DMS53 (cell line): ENCODE results near the gene ERC1.
"Not testable (repeated sequence)": the region's sequence is repeated elsewhere in the genome, so short reads cannot be mapped to it uniquely, and the experiment has no call there.

Experiments
- DNase-seq: peaks from one replicate; lab custom pipeline; 2025; lab: John Stamatoyannopoulos, UW

Gene ERC1

DNA sequence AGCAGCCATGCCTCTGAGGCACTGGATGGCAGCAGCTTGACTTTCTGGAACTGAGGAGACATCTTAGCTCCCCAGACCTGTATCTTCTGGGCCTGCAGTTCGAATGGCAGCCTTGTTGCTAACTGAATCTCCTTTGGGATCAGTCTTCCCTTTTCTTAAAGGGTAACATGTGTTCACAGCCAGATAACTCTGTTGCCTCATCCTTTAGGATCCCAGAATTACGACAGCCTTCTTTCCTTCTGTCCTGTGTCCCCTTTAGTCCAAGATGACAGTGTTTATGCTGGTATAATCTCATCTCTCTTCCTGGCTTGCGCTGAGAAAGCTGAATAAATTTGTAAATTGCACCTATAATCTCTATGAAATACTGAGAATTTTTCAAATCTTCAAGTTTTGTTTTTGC, 9.1 kb upstream of the ERC1 start:
- no peak for DNase-seq

DNA sequence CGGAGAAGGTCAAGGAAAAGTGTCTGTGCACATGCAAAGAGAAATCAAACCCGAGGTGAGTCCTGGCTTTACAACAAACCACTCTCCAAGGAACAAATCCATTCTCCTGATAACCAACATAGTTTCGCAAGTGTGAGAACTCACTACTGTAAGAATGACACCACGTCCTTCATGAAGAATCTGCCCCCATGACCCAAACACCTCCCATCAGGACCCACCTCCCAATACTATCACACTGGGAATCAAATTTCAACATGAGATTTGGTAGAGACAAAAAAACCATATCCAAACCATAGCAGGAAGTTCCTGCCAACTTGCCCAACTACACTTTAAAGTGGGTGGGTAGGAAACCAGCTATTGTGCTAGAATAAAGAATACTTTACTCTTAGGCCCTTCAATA, 2.4 kb upstream of the ERC1 start:
- DNase-seq: no peak

DNA sequence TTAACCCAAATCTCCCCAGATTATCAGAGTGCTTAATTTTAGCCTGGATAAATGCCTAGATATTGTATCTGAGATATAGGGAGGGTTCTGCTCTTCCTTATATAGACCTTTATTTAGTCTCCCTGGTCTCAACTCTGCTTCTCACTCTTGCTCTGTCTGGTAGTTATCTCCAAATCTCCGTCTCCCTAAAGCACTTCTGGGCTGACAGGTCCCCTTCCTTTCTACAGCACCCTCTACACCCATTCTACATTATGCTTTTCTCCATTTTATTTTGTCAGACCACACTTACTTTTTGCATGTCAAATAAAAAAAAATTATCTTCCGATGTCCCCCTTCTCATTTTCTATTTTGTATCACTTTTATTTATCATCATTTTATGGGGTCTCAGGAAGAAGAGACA, 2.0 kb upstream of the ERC1 start:
- DNase-seq: no peak

DNA sequence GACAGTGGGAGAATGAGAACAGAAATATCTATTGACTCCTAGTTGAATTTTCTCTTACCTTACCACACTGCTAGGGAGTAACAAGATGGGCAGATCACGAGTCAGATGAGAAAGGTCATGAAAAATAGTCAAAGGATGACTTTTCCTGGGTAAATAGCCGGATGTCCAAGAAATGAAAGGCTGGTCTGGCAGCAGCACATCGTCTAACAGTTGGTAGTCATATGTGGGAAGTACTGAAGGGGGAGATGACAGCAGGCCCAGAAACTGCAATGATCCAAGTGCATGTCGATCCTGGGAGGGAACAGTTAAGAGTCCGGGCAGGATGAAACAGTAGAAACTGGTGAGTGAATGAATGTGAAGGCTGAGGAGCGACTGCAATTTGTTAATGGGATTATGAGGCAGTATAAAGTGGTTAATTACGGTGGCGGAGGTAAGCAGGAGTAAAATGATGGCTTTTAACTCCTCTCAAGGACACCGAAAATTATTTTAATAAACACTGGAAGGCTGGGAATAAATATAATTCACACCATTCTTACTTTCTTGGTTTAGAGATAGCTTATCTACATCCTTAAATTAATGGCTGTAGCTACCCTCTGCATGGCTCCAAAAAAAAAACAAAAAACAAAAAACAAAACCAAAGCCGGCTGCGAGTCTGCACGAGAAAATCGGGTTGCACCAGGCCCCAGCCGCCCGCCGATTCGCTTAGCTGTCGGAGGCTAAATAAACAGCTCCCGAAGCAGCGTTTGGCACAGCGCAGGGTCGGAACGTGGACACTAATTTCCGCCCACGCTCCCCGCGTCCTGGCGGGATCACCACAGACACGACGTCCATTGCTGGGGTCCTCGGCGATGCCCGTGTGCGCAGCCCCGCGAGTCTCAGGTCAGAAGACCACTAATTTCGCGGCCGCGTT, 1.0 kb upstream of the ERC1 start:
- peak; percentile 94 for DNase-seq

DNA sequence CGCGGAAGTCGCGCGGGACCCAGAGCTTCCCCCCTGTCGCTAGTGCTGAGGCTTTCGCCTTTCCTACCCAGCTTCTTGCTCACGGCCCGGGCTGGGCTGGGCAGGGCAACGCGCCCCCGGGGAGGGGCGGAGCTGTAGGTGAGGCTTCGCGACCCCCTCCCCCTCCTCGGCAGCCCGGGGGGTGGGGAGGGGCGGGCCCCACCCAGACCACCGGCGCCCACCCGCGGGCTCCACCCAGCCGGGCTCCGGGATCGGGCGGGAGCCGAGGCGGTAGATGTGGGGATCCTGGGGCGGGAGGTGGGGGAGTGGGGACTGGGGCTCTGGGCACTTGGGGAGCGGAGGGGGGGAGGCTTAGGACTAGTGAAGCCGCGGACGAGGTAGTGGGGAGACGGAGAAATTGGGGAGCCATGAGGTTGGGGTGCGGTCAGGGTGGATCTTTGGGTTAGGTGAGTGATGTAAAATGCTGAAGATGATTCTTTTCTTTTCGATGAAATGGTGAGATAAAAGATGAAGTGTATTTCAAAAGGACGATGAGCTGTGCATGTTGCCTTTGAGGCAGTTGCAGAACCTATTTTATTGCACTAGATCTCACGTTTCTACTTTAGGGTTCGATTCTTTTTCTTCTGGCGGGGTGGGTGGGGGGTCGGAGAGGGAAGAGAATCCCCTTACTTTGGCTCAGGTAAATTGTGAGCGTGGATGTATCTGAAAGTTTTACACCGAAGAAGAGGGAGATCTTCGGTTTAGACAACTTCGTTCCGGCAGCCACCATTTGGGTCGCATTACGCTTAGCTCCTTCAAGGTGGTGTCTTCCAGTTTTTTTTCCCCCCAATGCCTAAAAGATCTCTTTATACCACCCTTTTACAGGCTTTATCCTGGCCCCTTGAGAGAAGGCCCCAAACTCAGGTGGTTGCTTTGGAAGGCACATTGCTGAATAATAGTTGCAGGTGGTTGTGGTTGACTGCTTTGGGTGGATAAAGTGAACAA, 619 bp downstream of the ERC1 start:
- DNase-seq: peak; percentile 62

DNA sequence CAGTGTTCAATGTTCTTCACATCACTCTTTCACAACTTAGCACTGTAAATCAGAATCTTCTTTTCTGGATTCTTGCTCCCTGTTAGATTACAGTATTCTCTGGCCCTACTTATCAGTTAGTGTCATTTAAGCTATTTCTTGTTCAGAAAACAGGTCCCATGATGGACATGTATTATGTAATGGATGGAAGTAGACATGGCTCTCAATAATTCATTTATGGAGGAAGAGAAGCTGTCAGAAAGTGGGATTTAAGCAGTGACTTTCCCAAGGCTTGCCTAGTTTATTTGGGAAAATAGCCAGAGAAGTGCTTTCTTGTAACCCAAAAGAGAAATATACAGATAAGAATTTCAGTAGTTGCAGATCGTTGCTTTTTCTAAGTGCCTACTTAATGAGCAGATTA, 1.6 kb downstream of the ERC1 start:
- no peak for DNase-seq

DNA sequence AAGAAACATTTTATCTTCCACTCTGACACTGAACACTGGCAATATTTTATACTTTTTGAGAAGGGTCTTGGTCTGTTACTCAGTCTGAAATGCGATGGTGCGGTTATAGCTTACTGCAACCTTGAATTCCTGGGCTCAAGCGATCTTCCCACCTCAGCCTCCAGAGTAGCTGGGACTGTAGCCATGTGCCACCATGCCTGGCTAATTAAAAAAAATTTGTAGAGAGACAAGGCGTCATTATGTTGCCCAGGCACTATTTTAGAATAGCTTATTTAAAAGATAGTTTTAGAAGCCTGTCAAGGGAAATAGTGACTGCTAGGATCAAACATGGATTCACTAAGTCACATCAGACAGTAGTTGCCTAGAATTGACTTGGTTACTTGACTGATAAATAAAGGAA, 5.9 kb downstream of the ERC1 start:
- DNase-seq: no peak

DNA sequence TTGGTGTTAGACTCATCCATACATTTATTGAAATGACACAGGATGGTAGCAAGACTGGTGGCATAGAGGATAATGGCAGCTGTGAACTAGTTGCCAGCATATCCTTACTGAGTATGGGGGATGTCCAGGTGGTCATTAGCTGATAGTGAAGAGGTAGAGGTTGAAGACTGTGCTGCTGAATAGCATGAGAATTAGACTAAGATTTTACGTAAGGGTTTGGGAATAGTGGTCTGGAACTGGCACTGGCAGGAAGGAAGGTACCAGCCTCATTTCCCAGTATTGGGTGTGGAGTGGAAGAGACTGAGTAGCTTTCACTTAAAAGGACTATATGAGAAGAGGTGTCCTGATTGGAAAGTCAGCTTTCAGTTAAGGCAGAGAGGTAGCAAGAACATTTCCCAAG, 6.5 kb downstream of the ERC1 start:
- DNase-seq: no peak

DNA sequence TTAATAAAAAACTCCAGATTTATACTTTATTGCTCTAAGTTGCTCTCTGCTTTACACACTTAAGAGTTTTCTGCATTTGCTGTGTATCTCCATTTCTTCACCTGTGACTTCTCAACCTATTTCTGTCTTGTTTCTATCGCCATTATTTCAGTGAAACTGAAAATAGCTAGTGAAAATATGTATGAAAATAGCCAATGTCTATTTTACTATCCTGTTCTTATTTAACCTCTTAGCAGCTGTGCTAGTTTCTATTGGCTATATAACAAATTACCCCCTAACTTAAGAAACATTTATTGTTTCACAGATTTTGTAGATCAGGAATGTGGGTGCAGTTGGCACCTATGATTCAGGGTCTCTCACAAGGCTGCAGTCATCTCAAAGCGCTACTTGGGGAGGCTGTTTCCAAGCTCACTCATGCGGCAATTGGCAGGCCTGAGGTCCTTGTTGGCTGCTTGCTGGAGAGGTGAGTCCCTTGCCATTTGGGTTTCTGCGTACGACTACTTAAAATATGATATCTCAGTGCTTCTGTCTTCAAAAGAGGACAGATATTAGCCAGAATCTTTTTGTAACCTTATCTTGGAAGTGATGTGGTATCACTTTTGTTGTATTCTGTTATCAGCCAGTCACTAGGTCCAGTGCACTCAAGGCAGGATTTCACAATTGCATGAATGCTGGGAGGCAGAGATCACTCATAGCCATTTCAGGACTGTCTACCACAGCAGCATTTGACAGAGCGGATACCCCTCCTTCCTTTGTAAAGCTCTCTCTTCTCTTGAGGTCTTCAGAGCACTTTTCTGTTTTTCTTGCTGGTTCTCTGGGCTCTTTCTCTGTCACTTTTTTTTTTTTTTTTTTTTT, 7.2 kb downstream of the ERC1 start:
- no peak for DNase-seq

DNA sequence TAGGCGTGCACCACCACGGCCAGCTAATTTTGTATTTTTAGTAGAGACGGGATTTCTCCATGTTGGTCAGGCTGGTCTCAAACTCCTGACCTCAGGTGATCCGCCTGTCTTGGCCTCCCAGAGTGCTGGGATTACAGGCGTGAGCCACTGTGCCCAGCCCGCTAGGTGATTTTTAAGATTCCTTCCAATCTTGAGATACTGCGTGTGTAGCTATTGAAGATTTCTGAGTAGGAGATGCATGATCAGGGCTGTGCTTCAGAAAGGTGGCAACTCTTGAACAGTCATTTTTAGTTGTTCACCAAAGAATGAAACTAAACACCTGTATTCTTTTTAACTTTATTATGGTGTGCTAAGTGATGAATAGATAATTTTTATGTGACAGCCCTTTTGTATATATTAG, 8.7 kb downstream of the ERC1 start:
- DNase-seq: not testable (repeated sequence)

DNA sequence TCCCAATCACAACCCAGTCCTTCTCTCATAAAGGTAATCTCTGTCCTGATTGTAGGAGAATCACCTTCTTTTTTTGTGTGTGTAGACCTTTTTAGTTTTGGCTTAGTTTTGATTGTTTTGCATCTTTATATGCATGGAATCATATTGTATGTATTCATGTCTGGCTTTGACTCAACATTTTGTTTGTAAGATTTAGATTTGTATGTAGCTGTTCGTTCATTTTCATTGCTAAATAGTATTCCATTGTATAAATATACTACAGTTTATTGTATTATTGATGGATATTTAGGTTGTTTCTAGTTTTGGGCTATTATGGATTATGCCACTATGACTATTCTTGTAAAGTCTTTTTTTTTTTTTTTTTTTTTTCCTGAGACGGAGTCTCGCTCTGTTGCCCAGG, 10.5 kb downstream of the ERC1 start:
- DNase-seq: no peak

DNA sequence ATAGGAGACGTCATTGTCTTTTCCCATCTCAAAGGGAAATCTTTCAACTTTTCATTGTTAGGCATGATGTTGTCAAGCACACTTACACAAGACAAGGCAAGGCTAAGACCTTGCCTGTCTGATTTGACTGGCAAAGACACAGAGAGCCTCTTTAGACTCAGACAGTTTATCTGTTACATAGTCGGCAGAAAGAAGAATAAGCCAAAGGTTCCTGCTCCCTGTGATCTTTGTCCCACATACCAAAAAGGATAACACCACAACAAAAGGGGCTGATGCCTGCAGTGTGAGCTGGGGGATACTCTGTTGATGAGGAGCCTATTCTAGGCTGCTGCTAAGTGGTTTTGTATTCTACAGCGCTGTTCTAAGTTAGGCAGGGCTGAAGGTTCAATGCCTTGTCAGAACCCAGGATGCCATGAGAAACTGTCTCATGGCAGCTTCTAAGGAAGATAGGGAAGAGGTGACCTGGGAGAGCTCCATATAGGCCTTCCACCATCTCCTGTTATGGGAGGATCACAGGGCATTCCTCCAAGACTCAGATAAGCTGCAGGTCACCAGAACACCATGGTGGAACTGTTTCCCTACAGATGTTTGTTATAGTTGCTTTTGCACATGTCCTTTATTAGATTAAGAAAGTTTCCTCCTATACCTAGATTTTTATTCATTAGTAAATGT, 12.7 kb downstream of the ERC1 start:
- no peak for DNase-seq

DNA sequence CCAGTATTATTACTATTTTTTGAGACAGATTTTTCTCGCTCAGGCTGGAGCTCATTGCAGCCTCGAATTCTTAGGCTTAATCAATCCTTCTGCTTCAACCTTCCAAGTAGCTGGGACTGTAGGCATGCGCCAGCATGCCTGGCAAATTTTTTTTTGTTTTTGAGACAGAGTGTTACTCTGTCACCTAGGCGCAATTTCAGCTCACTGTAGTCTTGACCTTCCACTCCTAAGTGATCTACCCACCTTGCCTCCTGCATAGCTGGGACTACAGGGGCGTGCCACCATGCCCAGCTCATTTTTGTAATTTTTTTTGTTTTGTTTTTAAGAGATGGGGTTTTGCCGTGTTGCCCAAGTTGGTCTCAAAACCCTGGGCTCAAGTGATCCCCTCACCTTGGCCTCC, 15.2 kb downstream of the ERC1 start:
- DNase-seq: no peak

DNA sequence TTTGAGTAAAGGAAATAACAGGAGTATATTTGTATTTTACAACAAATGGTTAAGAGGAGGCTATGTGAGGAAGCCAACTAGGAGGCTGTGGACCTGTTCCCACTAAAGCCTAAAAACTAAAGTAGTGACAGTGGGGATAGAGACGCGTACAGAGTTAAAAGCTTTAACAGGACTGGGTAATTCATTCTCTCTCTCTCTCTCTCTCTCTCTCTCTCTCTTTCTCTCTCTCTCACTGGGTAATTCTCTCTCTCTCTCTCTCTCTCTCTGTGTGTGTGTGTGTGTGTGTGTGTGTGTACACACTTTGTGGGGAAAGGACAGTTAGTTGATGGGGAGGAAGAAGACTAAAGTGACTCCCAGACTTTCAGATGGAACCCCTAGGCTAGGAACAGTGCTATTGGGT, 16.3 kb downstream of the ERC1 start:
- DNase-seq: no peak

DNA sequence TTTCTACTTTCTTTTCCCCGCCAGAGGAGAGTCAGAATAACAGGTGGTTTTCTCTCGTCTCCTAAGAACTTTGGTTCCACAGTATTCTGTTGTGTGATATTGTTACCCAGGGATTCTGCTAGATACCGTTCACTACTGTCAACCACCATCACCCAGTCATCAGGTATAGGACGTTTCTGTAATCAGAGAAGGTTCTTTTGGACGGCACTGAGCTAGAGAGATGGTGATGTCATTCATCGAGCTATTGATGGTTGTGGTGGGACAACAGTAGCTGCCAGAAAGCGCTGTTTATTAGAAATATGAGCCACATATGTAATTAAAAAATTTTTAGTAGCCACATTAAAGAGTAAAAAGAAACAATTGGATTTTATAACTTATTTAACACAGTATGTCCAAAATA, 17.0 kb downstream of the ERC1 start:
- DNase-seq: no peak

DNA sequence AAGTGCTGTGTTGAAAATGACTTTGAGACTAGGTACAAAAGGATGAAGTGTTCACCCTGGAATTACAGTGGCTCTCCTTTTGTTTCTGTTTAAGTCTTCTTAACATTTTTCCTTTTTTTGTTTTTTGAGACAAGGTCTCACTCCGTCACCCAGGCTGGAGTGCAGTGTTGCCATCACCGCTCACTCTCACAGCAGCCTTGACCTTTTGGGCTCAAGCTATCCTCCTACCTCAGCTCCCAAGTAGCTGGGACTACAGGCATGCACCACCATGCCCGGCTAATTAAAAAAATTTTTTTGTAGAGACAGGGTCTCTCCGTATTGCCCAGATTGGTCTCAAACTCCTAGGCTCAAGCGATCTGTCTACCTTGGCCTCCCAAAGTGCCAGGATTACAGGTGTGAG, 20.1 kb downstream of the ERC1 start:
- DNase-seq: no peak

DNA sequence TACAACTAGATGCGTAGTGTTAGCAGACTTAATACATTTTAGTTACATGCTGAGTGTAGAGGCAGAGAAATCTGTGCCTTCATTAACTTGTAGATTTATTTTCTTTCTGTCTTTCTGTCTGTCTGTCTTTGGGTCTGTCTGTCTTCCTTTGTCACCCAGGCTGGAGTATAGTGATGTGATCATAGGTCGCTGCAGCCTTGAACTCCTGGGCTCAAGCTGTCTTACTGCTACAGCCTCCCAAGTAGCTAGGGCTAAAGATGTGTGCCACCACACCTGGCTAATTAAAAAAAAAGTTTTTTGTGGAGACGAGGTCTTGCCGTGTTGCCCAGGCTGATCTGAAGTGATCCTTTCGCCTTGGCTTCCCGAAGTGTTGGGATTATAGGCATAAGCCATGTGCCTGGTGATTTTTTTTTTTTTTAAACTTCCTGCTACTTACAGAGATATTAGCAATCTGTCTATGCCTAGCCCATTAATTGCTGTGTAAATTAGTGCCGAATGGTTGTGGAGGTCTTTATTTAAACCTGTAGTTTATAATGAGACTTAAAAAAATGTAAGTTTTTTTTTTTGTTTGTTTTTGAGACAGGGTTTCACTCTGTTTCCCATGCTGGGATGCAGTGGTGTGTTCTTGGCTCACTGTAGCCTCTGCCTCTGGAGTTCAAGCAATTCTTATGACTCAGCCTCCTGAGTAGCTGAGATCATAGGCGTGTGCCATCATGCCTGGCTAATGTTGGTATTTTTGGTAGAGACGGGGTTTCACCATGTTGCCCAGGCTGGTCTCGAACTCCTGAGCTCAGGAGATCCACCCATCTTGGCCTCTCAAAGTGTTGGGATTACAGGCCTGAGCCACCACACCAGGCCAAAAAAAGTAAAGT, 22.8 kb downstream of the ERC1 start:
- DNase-seq: peak; percentile 58

DNA sequence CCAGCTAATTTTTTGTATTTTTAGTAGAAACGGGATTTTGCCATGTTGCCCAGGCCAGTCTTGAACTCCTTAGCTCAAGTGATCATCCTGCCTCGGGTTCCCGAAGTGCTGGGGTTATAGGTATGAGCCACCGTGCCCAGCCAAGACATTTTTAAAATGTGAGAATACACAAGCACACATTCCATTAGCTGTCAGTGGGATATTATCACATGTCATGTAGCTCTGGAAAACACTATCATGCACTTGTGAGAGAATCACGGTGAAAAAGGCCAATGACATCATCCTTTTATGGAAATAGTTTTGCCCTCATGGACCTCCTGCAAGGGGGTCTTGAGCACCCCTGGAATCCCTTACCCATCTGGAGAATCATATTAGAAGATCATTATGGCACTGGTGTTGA, 28.3 kb downstream of the ERC1 start:
- no peak for DNase-seq

DNA sequence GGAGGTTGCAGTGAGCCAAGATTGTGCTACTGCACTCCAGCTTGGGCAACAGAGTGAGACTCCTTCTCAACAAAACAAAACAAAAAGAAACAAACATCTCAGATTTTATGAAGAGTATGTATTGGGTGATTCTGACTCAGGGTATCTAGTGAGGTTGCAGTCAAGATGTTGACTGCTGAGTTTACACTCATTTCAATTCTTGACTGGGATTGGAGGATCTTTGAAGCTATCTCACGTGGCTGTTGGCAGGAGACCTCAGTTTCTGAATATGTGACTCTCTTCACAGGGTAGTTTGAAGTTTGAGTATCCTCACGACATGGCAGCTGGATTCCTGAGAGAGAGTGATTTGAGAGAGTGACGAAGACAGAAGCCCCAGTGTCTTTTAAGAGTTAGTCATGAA, 29.4 kb downstream of the ERC1 start:
- DNase-seq: no peak
